Fibroblast of peridontal ligament (primary cell): ENCODE measurements around the gene USP43.
"Not testable (repeated sequence)": the region's sequence is repeated elsewhere in the genome, so short reads cannot be mapped to it uniquely, and the experiment has no call there.

ENCODE experiments used
- DNase-seq: peaks from one replicate; pipeline ENCODE4 v3.0.0-alpha.2; 2010; ENCODE audit errors: extremely low read depth

The USP43 gene, protein sequence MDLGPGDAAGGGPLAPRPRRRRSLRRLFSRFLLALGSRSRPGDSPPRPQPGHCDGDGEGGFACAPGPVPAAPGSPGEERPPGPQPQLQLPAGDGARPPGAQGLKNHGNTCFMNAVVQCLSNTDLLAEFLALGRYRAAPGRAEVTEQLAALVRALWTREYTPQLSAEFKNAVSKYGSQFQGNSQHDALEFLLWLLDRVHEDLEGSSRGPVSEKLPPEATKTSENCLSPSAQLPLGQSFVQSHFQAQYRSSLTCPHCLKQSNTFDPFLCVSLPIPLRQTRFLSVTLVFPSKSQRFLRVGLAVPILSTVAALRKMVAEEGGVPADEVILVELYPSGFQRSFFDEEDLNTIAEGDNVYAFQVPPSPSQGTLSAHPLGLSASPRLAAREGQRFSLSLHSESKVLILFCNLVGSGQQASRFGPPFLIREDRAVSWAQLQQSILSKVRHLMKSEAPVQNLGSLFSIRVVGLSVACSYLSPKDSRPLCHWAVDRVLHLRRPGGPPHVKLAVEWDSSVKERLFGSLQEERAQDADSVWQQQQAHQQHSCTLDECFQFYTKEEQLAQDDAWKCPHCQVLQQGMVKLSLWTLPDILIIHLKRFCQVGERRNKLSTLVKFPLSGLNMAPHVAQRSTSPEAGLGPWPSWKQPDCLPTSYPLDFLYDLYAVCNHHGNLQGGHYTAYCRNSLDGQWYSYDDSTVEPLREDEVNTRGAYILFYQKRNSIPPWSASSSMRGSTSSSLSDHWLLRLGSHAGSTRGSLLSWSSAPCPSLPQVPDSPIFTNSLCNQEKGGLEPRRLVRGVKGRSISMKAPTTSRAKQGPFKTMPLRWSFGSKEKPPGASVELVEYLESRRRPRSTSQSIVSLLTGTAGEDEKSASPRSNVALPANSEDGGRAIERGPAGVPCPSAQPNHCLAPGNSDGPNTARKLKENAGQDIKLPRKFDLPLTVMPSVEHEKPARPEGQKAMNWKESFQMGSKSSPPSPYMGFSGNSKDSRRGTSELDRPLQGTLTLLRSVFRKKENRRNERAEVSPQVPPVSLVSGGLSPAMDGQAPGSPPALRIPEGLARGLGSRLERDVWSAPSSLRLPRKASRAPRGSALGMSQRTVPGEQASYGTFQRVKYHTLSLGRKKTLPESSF

DNA sequence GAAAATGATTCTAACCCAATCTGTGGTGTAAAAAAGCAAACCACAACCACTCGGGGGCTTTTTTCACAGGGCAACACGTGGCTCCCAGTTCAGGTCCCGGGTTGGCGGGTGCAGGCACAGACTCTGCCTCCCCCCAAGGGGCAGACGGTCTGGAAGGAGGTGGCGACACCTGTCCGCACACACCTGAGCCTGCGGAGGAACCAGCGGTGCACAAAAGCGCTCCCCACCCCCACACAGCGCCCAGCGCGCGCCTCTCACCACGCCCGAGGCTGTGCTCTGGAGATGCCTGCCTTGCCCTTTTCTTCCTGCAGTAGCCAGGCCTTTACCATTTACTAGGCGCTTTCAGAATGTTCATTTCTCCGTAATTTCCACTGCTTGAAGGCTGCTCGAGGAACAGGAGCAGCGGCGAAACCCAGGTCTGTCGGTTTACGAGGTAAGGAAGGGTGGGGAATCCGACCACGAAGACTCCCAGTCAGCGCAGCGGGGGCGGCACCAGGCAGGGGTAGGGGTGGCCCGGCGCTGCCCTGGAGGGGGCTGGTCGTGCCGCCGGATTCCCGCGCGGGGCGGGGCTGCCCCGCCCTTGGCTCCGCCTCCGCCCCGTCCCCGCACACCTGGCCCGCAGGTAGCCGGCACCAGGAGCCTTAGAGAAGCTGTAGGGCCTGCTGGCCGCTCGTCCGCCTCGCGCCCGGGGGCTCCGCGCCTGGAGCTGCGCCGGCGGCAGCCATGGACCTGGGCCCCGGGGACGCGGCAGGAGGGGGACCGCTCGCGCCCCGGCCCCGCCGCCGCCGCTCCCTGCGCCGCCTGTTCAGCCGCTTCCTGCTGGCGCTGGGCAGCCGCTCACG, at the start of gene USP43:
Gene USP43 (plus strand): TSS at position 608 of the 842 bp plus-strand sequence. CDS start 116 bp downstream, at position 724.
- DNase-seq: no peak

DNA sequence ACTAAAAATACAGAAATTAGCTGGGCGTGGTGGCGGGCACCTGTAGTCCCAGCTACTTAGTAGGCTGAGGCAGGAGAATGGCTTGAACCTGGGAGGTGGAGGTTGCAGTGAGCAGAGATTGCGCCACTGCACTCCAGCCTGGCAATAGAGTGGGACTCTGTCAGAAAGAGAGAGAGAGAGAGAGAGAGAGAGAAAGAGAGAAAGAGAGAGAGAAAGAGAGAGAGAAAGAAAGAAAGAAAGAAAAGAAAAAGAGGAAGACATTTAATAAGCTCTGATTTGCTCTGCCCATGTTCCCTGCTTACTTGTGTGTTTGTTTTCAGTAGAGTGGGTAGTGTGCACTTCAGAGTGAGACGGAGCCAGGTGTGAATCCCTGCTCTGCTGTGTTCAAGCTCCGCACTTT, 47.7 kb upstream of the USP43 start:
- not testable (repeated sequence) for DNase-seq

DNA sequence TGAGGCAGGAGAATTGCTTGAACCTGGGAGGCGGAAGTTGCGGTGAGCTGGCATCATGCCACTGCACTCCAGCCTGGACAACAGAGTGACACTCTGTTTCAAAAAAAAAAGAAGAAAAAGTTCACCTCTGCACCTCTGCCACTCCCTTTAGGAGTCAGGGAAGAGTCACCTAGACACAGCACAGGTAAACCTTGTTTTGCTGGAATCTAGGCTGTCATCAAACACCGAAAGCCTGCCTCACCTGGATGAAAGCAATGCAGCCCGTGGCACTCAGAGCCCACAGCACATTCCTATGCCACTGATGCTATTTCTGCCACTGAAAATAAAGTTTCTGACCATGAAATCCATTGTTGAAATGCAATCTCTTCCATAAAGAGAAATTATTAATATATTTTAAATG, 46.7 kb upstream of the USP43 start:
- DNase-seq: no peak

DNA sequence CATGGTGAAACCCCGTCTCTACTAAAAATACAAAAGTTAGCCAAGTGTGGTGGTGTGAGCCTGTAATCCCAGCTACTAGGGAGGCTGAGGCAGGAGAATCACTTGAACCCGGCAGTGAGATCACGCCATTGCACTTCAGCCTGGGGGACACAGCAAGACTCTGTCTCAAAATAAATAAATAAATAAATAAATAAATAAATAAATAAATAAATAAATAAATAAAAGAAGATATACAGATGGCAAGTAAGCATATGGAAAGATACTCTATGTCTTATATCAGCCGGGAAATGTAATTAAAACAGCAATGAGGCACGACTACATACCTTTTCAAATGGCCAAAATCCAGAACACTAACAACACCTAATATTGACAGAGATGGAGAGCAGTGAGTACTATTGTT, 40.7 kb upstream of the USP43 start:
- DNase-seq: not testable (repeated sequence)

DNA sequence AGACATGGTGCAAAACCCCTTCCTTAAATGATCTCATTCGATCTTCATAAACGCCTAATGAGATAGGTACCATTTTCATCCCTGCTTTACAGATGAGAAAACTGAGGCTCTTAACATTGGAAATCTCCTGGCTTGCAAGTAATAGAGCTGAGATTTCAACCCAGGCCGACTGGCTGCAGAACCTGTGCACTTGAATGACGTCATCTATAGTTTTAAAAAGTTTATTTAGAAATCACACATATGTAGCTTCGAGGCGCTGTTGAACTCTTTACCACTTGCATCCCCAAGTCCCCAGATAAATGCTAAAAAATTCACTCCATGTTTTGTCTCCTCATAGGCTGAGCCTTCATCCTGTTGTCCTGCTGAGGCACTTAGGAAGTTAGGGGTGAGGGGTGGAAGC, 38.9 kb upstream of the USP43 start:
- no peak for DNase-seq

DNA sequence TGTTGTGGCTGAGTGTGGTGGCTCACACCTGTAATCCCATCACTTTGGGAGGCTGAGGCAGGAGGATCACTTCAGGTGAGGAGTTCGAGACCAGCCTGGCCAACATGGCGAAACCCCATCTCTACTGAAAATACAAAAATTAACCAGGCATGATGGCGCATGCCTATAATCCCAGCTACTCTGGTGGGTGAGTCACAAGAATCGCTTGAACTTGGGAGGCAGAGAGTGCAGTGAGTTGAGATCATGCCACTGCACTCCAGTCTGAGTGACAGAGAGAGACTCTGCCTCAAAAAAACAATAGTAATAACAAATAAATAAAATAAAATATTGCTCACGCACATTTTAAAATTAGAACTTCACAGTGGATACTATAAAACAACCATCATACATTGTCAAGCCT, 38.3 kb upstream of the USP43 start:
- not testable (repeated sequence) for DNase-seq

DNA sequence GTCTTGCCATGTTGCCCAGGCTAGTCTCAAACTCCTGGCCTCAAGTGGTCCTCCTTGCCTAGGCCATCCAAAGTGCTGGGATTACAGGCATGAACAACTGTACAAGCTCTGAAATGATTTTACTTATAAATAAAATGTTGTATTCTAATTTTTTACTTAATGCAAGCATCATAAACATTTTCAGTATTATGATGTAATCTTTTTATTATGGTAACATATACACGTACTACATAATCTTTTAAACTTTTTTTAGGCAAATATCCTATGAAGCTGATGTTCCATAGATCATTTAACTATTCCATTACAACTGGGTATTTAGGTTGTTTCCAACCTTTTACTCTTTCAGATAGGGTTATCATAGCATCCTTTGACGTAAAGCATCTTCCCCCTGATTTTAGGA, 33.8 kb upstream of the USP43 start:
- no peak for DNase-seq

DNA sequence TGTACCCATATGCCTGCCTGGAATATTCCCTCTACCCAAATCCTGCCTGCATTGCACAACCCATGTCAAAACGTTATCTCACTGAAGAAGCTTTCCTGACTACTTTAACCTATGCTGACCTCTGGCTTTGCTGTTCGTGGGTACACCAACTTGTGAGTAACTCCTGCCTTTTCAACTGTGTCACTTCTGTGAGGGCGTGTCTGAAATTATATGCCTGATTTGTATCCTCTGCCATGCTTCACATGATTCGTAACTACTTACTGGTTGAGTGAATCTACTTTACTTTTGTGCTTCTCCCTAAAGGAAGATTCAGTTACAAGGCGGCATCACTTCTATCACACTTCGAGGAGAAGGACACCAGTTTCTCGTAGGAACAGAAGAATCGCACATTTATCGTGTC, 33.3 kb upstream of the USP43 start:
- no peak for DNase-seq

DNA sequence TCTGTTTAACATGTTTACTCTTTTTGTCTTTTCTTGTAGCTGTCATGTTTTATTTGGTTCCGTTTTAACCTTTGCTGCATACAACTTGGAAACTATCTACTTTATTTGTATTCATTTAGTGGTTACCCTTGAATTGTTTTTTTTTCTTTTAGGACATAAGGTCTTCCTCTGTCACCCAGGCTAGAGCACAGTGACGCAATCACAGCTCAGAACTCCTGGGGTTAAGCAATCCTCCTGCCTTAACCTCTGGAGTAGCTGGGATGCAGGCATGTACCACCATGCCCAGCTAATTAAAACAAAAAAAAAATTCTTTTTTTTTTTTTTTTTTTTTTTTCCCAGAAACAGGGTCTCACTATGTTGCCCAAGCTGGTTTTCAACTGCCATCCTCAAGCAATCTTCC, 29.8 kb upstream of the USP43 start:
- DNase-seq: no peak

DNA sequence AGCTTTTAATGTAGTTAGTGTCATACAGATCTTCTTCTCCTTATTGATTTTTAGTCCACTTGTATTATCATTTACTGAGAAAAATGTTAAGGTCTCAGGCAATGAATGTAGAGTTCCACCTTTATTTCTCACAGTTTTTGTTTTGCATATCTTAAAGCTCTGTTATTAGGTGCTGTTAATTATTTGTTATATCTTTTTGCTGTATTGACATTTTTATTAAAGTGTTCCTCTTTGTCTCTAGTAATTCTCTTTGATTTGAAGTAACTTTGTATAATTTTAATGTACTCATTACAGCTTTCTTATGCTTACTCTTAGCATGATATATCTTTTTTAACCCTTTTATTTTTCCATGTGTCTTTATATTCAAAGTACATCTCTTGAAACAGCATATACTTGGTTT, 22.4 kb upstream of the USP43 start:
- DNase-seq: no peak

DNA sequence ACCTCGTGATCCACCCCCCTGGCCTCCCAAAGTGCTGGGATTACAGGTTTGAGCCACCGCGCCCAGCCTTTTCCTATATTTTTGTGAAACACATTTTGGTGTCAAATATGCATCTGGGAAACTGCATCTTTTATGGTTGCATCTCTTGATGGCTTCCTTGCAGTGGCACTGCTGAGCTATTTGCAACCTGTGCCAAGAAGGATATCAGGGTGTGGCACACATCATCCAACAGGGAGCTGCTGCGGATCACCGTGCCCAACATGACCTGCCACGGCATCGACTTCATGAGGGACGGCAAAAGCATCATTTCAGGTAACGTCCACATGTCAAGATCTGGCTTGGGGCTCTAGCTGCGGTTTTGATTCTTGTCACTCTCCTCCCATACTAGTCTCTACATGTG, 16.8 kb upstream of the USP43 start:
- no peak for DNase-seq

DNA sequence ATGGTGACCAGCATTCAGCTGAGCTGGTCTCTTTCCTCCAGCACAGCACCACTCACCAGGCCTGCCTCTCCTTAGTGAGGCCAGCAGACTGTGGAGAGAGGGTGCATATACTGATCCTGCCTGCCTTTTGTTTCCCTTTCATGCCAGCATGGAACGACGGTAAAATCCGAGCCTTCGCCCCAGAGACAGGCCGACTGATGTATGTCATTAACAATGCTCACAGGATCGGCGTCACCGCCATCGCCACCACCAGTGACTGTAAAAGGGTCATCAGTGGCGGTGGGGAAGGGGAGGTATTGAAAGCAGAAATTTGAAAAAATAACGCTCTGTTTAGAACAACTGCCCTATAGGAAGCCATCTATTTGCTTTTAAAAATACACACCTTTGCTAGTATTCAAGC, 12.6 kb upstream of the USP43 start:
- DNase-seq: no peak

DNA sequence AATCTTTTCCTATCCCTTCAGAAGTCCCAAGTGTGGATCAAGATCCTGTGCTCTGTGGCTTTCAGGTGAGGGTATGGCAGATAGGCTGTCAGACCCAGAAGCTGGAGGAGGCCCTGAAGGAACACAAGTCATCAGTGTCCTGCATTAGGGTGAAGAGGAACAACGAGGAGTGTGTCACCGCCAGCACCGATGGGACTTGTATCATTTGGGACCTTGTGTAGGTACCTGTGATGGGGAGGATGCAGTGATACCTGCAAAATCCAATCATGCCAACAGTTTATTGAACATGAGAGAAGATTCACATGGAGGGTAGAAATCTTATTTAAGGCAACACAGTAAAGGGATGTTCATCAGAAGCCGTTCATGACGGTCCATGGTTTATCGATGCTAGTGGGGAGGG, 10.0 kb upstream of the USP43 start:
- DNase-seq: no peak

DNA sequence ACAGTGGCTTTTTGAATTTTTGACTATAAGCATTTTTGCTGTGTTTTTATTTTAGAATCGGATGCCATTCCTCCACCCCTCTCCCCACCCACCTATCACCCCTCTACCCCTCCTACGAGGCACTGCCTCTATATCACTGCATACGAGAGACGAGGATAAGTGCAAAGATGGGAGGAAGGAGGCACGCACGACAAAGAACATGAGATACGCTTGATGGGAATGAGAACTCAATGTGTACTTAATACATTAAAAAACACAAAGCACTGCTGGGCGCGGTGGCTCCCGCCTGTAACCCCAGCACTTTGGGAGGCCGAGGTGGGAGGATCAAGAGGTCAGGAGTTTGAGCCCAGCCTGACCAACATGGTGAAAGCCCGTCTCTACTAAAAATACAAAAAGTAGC, 8.8 kb upstream of the USP43 start:
- no peak for DNase-seq

DNA sequence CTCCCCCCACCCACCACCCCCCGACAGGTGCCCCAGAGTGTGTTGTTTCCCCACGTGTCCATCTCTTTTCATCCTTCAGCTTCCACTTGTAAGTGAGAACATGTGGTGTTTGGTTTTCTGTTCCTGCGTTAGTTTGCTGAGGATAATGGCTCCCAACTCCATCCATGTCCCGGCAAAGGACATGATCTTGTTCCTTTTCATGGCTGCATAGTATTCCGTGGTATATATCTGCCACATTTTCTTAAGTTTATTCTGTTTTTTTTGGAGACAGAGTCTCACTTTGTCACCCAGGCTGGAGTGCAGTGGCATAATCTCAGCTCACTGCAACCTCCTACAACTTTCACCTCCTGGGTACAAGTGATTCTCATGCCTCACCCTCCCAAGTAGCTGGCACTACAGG, 4.9 kb upstream of the USP43 start:
- not testable (repeated sequence) for DNase-seq

DNA sequence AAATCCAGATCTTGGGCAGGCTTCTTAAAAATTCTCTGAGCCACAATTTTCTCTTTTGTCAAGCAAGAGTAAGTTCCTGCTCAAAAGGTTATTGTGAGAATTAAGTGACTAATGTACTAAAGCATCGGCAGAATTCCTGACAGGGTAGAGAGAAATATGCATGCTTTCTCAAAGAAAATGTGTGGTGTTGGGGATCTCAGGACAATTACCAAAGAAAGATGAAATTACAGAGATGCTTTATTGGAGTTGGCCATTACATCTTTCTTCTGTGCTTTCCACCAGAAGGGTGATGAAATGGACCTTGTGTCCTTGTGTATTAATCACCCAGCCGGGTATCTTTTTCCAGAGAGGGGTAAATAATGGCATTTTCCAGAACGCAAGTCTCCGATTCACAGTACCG, 1.7 kb upstream of the USP43 start:
- no peak for DNase-seq

DNA sequence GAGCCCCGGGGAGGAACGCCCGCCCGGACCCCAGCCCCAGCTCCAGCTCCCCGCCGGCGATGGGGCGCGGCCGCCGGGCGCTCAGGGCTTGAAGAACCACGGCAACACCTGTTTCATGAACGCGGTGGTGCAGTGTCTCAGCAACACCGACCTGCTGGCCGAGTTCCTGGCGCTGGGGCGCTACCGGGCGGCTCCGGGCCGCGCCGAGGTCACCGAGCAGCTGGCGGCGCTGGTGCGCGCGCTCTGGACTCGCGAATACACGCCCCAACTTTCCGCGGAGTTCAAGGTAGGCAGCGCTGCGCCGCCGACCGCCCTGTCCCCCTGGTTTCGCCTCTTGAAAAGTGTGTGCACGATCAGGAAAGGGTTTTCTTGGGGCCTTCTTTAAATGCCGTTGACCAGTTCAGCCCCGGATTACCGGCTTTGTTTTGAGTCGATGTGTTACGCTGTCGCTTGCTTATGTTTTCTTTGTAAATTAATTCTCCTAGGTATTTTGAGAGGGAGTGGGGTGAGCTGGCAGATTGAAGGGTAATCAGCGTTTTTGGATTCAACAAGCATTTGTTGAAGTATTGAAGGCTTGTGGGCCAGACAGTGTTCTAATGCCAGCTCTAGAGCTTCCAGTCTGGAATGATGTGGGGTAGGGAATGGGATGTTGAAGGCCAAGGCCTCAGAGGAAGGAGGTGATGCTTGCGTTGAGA, 681 bp downstream of the USP43 start:
- no peak for DNase-seq

DNA sequence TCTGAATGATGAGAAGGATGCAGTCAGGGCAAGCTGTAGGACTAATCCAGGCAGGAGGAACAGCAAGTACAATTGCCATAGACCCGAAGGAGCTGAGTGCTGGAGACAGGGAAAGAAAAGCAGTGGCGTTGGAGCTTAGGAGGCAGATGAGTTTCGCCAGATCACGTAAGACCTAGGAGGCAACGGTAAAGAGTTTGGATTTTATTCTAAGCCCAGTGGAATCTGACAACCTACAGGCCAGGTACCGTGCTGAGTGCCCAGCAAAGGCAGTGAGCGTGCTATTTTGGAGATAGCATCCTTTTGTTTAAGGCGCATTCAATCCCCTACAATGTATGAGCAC, 1.2 kb downstream of the USP43 start:
- no peak for DNase-seq

DNA sequence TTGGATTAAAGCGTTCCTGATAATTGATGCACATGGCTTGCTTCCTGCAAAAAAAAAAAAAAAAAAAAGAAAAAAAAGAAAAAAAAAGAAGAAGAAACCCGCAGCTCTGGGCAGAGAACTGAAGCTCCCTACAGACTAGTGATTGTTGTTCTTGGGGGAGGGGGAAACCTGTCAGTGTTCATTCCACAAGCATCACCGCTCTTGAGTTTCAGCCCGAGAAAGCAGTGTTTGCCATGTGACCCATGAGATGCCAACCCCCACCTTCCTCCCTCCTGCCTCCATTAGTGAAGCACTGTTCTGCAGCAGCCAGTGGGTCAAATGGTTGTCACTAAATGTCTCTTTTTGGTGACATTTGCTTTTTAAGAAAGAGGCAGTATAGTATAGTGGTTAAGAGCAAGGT, 1.7 kb downstream of the USP43 start:
- DNase-seq: no peak

DNA sequence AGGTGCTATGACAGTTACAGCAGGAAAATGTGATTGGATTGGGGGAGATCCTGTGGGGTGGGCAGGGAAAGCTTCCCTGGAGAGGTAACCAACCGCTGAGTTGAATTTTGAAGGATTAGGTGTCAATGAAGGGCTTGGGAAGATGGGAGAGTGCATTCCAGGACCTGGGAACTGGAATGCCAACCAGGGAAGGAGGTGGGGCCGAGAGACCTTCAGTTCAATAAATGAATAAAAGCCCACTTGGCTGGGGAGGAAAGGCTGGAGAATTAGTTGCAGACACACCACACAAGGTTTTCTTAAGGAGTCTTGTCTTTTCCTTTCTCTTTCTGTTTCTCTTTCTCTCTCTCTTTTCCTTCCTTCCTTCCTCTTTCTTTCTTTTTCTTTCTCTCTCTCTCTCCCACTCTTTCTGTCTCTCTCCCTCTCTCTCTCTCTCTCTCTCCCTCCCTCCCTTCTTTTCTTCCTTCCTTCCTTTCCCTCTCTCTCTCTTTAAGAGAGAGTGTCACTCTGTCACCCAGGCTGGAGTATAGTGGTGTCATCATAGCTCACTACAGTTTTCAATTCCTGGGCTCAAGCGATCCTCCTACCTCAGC, 3.3 kb downstream of the USP43 start:
- no peak for DNase-seq
